ENCODE measurements around the gene BMF.

The BMF gene

DNA sequence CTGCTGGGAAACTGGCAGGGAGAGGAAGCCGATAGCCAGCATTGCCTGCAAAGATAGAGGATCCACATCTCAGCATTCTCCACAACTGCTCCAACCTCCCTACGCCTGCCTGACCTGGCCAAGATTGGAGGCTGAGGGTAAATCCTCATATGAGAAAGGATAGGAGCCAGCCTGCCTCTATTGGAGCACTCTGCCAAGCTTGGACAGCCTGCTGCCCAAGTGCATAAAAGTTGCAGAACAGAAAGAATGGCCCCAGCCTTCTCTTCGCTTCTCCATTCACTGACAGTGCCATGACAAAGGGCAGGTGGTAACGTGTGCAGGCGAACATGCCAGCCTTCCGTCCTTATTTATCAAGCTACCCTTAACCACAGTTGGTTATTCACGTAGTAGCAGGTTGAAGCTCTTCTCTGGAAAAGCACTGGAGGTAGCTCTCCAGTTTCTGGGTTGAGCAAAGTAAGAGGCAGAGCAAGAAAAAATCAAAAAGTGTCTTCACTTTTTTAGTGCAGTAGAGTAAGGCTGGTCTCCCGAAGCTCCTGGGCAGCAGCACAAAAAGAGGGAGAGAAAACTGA is 4.3 kb downstream of the BMF start:
- no peak for DNase-seq (ENCODE audit: low read depth)
- H3K4me3 ChIP-seq (ENCODE audit: low read depth, low read length) = peak overlapping the region; percentile 52
- TF ChIP-seq, protein P1, sequence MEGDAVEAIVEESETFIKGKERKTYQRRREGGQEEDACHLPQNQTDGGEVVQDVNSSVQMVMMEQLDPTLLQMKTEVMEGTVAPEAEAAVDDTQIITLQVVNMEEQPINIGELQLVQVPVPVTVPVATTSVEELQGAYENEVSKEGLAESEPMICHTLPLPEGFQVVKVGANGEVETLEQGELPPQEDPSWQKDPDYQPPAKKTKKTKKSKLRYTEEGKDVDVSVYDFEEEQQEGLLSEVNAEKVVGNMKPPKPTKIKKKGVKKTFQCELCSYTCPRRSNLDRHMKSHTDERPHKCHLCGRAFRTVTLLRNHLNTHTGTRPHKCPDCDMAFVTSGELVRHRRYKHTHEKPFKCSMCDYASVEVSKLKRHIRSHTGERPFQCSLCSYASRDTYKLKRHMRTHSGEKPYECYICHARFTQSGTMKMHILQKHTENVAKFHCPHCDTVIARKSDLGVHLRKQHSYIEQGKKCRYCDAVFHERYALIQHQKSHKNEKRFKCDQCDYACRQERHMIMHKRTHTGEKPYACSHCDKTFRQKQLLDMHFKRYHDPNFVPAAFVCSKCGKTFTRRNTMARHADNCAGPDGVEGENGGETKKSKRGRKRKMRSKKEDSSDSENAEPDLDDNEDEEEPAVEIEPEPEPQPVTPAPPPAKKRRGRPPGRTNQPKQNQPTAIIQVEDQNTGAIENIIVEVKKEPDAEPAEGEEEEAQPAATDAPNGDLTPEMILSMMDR (IDR thresholded peaks at IDR 0.05; ENCODE audit: insufficient read depth, low read depth, low read length, missing control alignments) = no peak

GRCh38 chr15:40103864-40104271 is 4.8 kb downstream of the BMF start:
- H3K4me3 ChIP-seq (ENCODE audit: low read depth, low read length) = peak overlapping the region; percentile 52
- TF ChIP-seq, protein P1 (IDR thresholded peaks at IDR 0.05; ENCODE audit: insufficient read depth, low read depth, low read length, missing control alignments) = no peak
- no peak for DNase-seq (ENCODE audit: low read depth)

DNA sequence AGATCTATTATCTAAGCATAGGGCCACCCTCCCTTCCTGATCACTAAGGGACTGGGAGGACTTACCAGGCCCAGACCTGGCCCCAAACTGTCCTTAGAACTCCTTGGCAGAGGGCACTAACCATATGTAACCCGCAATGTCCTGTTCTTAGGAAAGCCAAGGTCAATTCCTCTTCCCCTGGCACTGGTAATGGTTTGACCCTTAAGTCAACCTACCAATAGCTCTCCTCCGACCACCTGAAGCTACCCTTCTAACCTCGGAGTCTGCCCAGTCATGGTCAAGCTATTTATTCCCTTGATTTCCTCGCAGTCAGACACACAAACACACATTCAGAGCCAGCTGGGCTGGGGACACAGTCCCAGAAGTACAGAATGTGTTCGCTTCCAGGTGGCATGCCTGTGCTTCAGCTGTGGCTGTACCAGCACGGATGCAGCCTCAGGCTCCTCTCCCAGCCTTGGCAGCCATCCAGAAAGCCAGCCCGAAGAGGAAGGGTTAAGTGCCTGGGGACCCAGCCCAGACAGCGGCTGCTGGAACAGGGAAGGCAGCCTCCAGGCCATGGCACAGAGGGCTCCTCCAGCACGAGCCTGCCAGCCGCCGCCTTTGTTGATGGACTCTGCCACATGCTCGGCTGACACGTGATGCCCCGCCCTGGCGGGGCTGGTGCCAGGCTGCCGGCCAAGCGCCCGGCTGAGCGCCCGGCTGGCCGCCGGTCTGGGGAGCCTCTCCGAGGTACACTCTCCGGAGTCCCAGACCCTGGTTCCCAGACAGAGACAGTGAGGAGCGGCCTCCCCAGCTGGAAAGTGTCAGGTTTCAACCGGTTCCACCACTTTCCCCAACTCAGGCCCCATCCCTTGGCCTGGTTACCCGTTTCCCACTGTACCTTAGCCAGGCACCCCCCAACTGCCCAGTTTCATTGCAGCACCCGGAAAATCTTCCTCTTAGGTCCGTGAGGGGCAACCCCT is 5.5 kb downstream of the BMF start:
- TF ChIP-seq, protein P1 (IDR thresholded peaks at IDR 0.05; ENCODE audit: insufficient read depth, low read depth, low read length, missing control alignments) = no peak
- DNase-seq (ENCODE audit: low read depth) = no peak
- H3K4me3 ChIP-seq (ENCODE audit: low read depth, low read length) = peak overlapping the region; percentile 52

DNA sequence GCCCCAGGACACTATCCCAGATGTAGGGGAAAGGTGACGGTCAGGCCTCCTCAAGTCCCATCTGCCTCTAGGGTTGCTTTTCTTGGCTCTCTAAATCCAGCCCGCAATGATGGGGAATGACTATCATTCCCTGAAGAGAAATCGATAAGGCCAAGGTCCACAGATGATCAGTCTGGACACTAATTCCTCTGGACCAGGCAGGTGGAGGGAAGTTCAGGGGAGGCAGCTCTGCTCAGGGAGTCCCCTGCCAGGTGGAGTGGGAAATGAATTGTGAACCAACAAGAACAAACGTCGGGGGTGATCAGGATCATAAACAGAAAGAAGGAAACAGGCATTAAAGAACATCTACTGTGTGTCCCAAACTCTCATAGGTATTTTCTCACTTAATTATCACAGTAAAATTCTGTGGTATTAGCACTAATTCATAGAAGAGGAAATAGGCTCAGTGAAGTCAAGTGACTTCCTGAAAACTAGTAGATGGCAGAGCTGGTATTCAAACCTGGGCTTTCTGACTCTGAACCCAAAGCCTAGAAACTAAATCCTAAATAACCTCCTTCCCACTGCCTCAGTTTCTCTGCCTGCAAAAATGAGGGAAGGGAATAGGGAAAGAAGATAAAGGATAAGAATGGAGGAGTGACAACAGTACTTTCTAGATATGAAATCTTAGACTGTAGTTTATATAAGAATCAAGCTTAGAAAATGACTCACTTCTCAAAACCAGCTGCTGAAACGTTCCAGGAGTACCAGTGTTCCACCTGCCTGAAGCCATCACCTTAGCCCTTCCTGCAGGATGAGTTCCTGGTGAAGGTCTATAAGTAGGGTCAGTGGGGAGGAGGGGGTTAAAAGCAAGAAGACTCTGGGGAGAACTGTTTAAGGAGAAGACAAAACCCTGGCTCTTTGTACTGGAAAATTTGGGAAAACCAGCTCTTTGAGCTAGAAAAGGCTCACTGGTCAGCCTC is 7.5 kb downstream of the BMF start:
- TF ChIP-seq, protein P1 (IDR thresholded peaks at IDR 0.05; ENCODE audit: insufficient read depth, low read depth, low read length, missing control alignments) = no peak
- H3K4me3 ChIP-seq (ENCODE audit: low read depth, low read length) = peak overlapping the region; percentile 14
- DNase-seq (ENCODE audit: low read depth) = peak; percentile 37

- H3K4me3 ChIP-seq (ENCODE audit: low read depth, low read length) = no peak overlapping the region; the same call in 1 of the 2 replicates
- TF ChIP-seq, protein P1 (IDR thresholded peaks at IDR 0.05; ENCODE audit: insufficient read depth, low read depth, low read length, missing control alignments) = no peak
- peak; percentile 30 for DNase-seq (ENCODE audit: low read depth)
Measured at GRCh38 chr15:40100123-40100946, 8.3 kb downstream of the BMF start.

All from GM12865 (cell line).